H9 (cell line): ENCODE data around the gene MYH9. TPM values are rescaled to one million over a fixed set of nuclear protein-coding genes. Genes with fewer than 3 reads are reported as not detected.

Experiments used
- DNase-seq: peaks from one replicate; pipeline ENCODE4 v3.0.0-alpha.2; 2017
- H2AFZ ChIP-seq: one replicate; pipeline ENCODE4 v1.6.1; 2013; ENCODE audit warnings: mild to moderate bottlenecking, low read length, control low read depth, moderate library complexity
- H2AK5ac ChIP-seq: 2 replicates; pipeline ENCODE4 v1.6.1; 2013; ENCODE audit warnings: low read length, control low read depth, mixed read lengths; ENCODE audit not compliant: insufficient read length
- H2BK120ac ChIP-seq: one replicate; pipeline ENCODE4 v1.6.1; 2013; ENCODE audit warnings: low read depth, mild to moderate bottlenecking, low read length, control low read depth, inconsistent platforms; ENCODE audit not compliant: poor library complexity, severe bottlenecking
- H2BK12ac ChIP-seq: 2 replicates; pipeline ENCODE4 v1.6.1; 2013; ENCODE audit warnings: low read length, control low read depth, mixed read lengths, low read depth; ENCODE audit not compliant: insufficient read length
- H2BK15ac ChIP-seq: 2 replicates; pipeline ENCODE4 v1.6.1; 2013; ENCODE audit warnings: low read depth, low read length, control low read depth
- H2BK20ac ChIP-seq: one replicate; pipeline ENCODE4 v1.6.1; 2013; ENCODE audit warnings: low read depth, mild to moderate bottlenecking, low read length, control low read depth, inconsistent platforms; ENCODE audit not compliant: poor library complexity, severe bottlenecking
- H2BK5ac ChIP-seq: 2 replicates; pipeline ENCODE4 v1.6.1; 2013; ENCODE audit warnings: low read length, control low read depth, mixed read lengths; ENCODE audit not compliant: insufficient read length
- H3K14ac ChIP-seq: 2 replicates; pipeline ENCODE4 v1.6.1; 2013; ENCODE audit warnings: low read length, control low read depth; ENCODE audit not compliant: insufficient read depth
- H3K18ac ChIP-seq: 2 replicates; pipeline ENCODE4 v1.6.1; 2013; ENCODE audit warnings: low read depth, mild to moderate bottlenecking, mixed read lengths, low read length, control low read depth; ENCODE audit not compliant: insufficient read length
- H3K23ac ChIP-seq: 2 replicates; pipeline ENCODE4 v1.6.1; 2013; ENCODE audit warnings: low read length, control low read depth, mixed read lengths, low read depth; ENCODE audit not compliant: insufficient read length
- H3K23me2 ChIP-seq: 2 replicates; pipeline ENCODE4 v1.6.1; 2013; ENCODE audit warnings: low read depth, mild to moderate bottlenecking, mixed read lengths, low read length, control low read depth; ENCODE audit not compliant: insufficient read length, poor library complexity, severe bottlenecking
- H3K27ac ChIP-seq: 2 replicates; pipeline ENCODE4 v1.5.1; 2013; ENCODE audit warnings: low read length, control low read depth, mixed read lengths, low read depth; ENCODE audit not compliant: insufficient read length
- H3K27me3 ChIP-seq: 2 replicates; pipeline ENCODE4 v1.6.1; 2013; ENCODE audit warnings: low read length, control low read depth, inconsistent platforms; ENCODE audit not compliant: insufficient read depth
- H3K4ac ChIP-seq: 2 replicates; pipeline ENCODE4 v1.6.1; 2013; ENCODE audit warnings: low read depth, mild to moderate bottlenecking, control low read depth, inconsistent platforms, low read length, moderate library complexity
- H3K4me1 ChIP-seq: 2 replicates; pipeline ENCODE4 v1.6.1; 2013; ENCODE audit warnings: low read length, control low read depth, inconsistent platforms; ENCODE audit not compliant: insufficient read depth
- H3K4me2 ChIP-seq: 2 replicates; pipeline ENCODE4 v1.6.1; 2013; ENCODE audit warnings: low read length, control low read depth, mixed read lengths; ENCODE audit not compliant: insufficient read length, insufficient read depth
- H3K56ac ChIP-seq: 2 replicates; pipeline ENCODE4 v1.6.1; 2013; ENCODE audit warnings: low read depth, mild to moderate bottlenecking, mixed read lengths, low read length, control low read depth; ENCODE audit not compliant: insufficient read length
- H3K79me1 ChIP-seq: 2 replicates; pipeline ENCODE4 v1.6.1; 2013; ENCODE audit warnings: low read depth, mild to moderate bottlenecking, moderate library complexity, low read length, control low read depth, inconsistent platforms; ENCODE audit not compliant: insufficient read depth, poor library complexity, severe bottlenecking
- H3K79me2 ChIP-seq: 2 replicates; pipeline ENCODE4 v1.6.1; 2013; ENCODE audit warnings: low read length, control low read depth, inconsistent platforms; ENCODE audit not compliant: insufficient read depth
- H3K9ac ChIP-seq: 2 replicates; pipeline ENCODE4 v1.6.1; 2013; ENCODE audit warnings: low read length, control low read depth, mixed read lengths; ENCODE audit not compliant: insufficient read length; ENCODE audit errors: extremely low read depth
- H3K9me3 ChIP-seq: one replicate; pipeline ENCODE4 v1.6.1; 2013; ENCODE audit warnings: low read depth, low read length, inconsistent platforms; ENCODE audit not compliant: control insufficient read depth
- H3T11ph ChIP-seq: one replicate; pipeline ENCODE4 v1.6.1; 2013; ENCODE audit warnings: mild to moderate bottlenecking, low read length, control low read depth, inconsistent platforms
- H4K20me1 ChIP-seq: one replicate; pipeline ENCODE4 v1.6.1; 2013; ENCODE audit not compliant: control insufficient read depth, insufficient read length, insufficient read depth
- H4K5ac ChIP-seq: 2 replicates; pipeline ENCODE4 v1.6.1; 2013; ENCODE audit warnings: low read depth, mild to moderate bottlenecking, mixed read lengths, low read length, control low read depth; ENCODE audit not compliant: insufficient read length
- H4K8ac ChIP-seq: replicated peaks from 2 replicates; pipeline ENCODE4 v1.6.1; 2013; ENCODE audit warnings: low read length, control low read depth, mixed read lengths, low read depth; ENCODE audit not compliant: insufficient read length
- H4K91ac ChIP-seq: 2 replicates; pipeline ENCODE4 v1.6.1; 2013; ENCODE audit warnings: low read depth, mild to moderate bottlenecking, moderate library complexity, mixed read lengths, low read length, control low read depth; ENCODE audit not compliant: insufficient read length
- H3K27ac Mint-ChIP-seq, 3 experiments: 2 replicates in 2 of 3; 3 replicates in 1 of 3; pipeline ENCODE4 v1.8.0; 2020 to 2021; ENCODE audit warnings: mixed read lengths in 3 of 3, mild to moderate bottlenecking in 1 of 3, moderate library complexity in 1 of 3
- H3K27me3 Mint-ChIP-seq: 2 replicates; pipeline ENCODE4 v1.8.0; 2021; ENCODE audit warnings: low read depth, mild to moderate bottlenecking, moderate library complexity, mixed read lengths
- H3K36me3 Mint-ChIP-seq, 3 experiments: 2 replicates in 2 of 3; 3 replicates in 1 of 3; pipeline ENCODE4 v1.8.0; 2020 to 2021; ENCODE audit warnings: low read depth in 3 of 3, mixed read lengths in 3 of 3; ENCODE audit not compliant: insufficient read depth in 1 of 3
- H3K4me1 Mint-ChIP-seq, 2 experiments: 2 replicates each; pipeline ENCODE4 v1.8.0; 2020; ENCODE audit warnings: mixed read lengths in 2 of 2
- H3K4me3 Mint-ChIP-seq, 2 experiments: 2 replicates in 1 of 2; 3 replicates in 1 of 2; pipeline ENCODE4 v1.8.0; 2020 to 2021; ENCODE audit warnings: mild to moderate bottlenecking in 2 of 2, mixed read lengths in 2 of 2, moderate library complexity in 1 of 2
- H3K9me3 Mint-ChIP-seq, 2 experiments: 2 replicates in 1 of 2; 3 replicates in 1 of 2; pipeline ENCODE4 v1.8.0; 2020; ENCODE audit warnings: mild to moderate bottlenecking in 2 of 2, mixed read lengths in 2 of 2, moderate library complexity in 1 of 2
- WGBS: extraction: QIAGEN DNeasy Blood & Tissue Kit; methylation state at CpG from one replicate; pipeline ENCODE4 v1.1.7; 2013; ENCODE audit warnings: missing lambda C conversion rate, low lambda C conversion rate, mixed read lengths; ENCODE audit not compliant: insufficient read length; ENCODE audit errors: extremely low coverage; 5-methylcytosine and 5-hydroxymethylcytosine counted together
- total RNA-seq: library from RNA; stranded (reverse); gene quantifications from 2 replicates; pipeline ENCODE4 v1.2.1, GENCODE V29; 2021
- TF ChIP-seq, protein P1 (sequence below): fragments of 200-600 bp; sonication (generic); conservative IDR thresholded peaks from 3 replicates; pipeline ENCODE4 v1.8.0; 2021; ENCODE audit warnings: antibody characterized with exemption, mild to moderate bottlenecking

MYH9 gene
- total RNA-seq, 1 experiment from 2014 or later: 266 TPM

- Histone ChIP-seq H4K20me1 (no peaks in the 10 kb centered on the region), H3K79me1 (no peaks in the 10 kb centered on the region), H3T11ph (no peak overlapping the region), H4K91ac (no peak overlapping the region), H3K9me3 (no peaks in the 10 kb centered on the region), H3K79me2 (no peaks in the 10 kb centered on the region), H2AFZ (no peak overlapping the region), H3K23me2 (no peaks in the 10 kb centered on the region), H2BK120ac (no peak overlapping the region), H3K27me3 (no peaks in the 10 kb centered on the region), H4K8ac (no peak overlapping the region), H2BK20ac (no peak overlapping the region), H2BK12ac (no peak overlapping the region), H2AK5ac (no peak overlapping the region), H3K4me2 (no peak overlapping the region), H3K18ac (no peak overlapping the region), H2BK5ac (no peak overlapping the region), H4K5ac (no peak overlapping the region), H3K23ac (no peak overlapping the region), H3K4ac (no peak overlapping the region), H3K4me1 (no peaks in the 10 kb centered on the region), H3K14ac (no peak overlapping the region), H3K56ac (no peak overlapping the region), H3K9ac (no peak overlapping the region), H3K27ac (no peak overlapping the region), H2BK15ac (no peak overlapping the region)
- H3K27me3 Mint-ChIP-seq: no peaks in the 10 kb centered on the region; the same call in 1 of the 2 replicates
- H3K4me3 Mint-ChIP-seq: no peak overlapping the region
- H3K36me3 Mint-ChIP-seq: peaks cover 63 to 89% (median 82%) of the 10 kb centered on the region in 3 experiments; a peak in 6 of 7 replicates
- TF ChIP-seq, protein P1, sequence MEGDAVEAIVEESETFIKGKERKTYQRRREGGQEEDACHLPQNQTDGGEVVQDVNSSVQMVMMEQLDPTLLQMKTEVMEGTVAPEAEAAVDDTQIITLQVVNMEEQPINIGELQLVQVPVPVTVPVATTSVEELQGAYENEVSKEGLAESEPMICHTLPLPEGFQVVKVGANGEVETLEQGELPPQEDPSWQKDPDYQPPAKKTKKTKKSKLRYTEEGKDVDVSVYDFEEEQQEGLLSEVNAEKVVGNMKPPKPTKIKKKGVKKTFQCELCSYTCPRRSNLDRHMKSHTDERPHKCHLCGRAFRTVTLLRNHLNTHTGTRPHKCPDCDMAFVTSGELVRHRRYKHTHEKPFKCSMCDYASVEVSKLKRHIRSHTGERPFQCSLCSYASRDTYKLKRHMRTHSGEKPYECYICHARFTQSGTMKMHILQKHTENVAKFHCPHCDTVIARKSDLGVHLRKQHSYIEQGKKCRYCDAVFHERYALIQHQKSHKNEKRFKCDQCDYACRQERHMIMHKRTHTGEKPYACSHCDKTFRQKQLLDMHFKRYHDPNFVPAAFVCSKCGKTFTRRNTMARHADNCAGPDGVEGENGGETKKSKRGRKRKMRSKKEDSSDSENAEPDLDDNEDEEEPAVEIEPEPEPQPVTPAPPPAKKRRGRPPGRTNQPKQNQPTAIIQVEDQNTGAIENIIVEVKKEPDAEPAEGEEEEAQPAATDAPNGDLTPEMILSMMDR: no peak
- DNase-seq: no peak
- no peaks in the 10 kb centered on the region for H3K4me1 Mint-ChIP-seq
- H3K9me3 Mint-ChIP-seq: no peaks in the 10 kb centered on the region
- no CpG with 5 or more reads among the region's 17 CpGs for WGBS
- peak overlapping the region; percentile 10 to 89 (median 84); a peak in 3 of 7 replicates for H3K27ac Mint-ChIP-seq
Observed at GRCh38 chr22:36308880-36309279, 78.9 kb downstream of the MYH9 start.
